ENCODE measurements around the gene DCT. TPM values are rescaled to one million over a fixed set of nuclear protein-coding genes. Genes with fewer than 3 reads are reported as not detected.

DCT gene
- total and polyA plus RNA-seq, 2 donors (not counting 3 experiments of a cell fraction or from before 2014, with no cell fraction given), result not detected

- TF ChIP-seq POLR2AphosphoS5 (IDR thresholded peaks at IDR 0.05; ENCODE audit: insufficient read depth, low read depth, low read length), result no peak
- TF ChIP-seq FOS (IDR thresholded peaks at IDR 0.05; ENCODE audit: borderline replicate concordance, insufficient read depth, low read length), result no peak
- no peak for TF ChIP-seq MYC (IDR thresholded peaks at IDR 0.05; ENCODE audit: low read depth, low read length)
- TF ChIP-seq, protein P1, sequence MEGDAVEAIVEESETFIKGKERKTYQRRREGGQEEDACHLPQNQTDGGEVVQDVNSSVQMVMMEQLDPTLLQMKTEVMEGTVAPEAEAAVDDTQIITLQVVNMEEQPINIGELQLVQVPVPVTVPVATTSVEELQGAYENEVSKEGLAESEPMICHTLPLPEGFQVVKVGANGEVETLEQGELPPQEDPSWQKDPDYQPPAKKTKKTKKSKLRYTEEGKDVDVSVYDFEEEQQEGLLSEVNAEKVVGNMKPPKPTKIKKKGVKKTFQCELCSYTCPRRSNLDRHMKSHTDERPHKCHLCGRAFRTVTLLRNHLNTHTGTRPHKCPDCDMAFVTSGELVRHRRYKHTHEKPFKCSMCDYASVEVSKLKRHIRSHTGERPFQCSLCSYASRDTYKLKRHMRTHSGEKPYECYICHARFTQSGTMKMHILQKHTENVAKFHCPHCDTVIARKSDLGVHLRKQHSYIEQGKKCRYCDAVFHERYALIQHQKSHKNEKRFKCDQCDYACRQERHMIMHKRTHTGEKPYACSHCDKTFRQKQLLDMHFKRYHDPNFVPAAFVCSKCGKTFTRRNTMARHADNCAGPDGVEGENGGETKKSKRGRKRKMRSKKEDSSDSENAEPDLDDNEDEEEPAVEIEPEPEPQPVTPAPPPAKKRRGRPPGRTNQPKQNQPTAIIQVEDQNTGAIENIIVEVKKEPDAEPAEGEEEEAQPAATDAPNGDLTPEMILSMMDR (IDR thresholded peaks at IDR 0.05; ENCODE audit: extremely low read depth in 1 of 2, insufficient read depth in 1 of 2, low read depth in 1 of 2, low read length in 2 of 2), result no peak
- no peak for TF ChIP-seq GATA2 (IDR thresholded peaks at IDR 0.05; ENCODE audit: insufficient read depth, insufficient read length, low read depth, low read length)
- no peak for TF ChIP-seq JUN (IDR thresholded peaks at IDR 0.05; ENCODE audit: borderline replicate concordance, insufficient read depth, insufficient read length, low read depth)
- TF ChIP-seq POLR2A (IDR thresholded peaks at IDR 0.05; ENCODE audit: low read depth, low read length), result no peak
- ChIA-PET POLR2A (no interaction called here), CTCF (interaction anchor here (1.2 kb wide), 1 partner anchor 148 kb away, joined by 3 read pairs; no protein-coding TSS in a partner anchor)
- H3K4me3 ChIP-seq (replicated peaks in 1 of 3; ENCODE audit: insufficient read depth in 1 of 3, low read depth in 1 of 3, low read length in 3 of 3), result no peak overlapping the region
- H2AFZ ChIP-seq (ENCODE audit: low read depth, low read length), result no peak overlapping the region
- DNase-seq (ENCODE audit: low read depth, low spot score), result no peak
- dilution Hi-C loops (cut with MboI; ENCODE audit: extremely low pct_ligation_motif_present, low sequenced_read_pairs) (no loop called here), intact Hi-C loops (cut with micrococcal nuclease) (no loop called here)
- no peaks in the 10 kb centered on the region for H4K20me1 ChIP-seq (replicated peaks; ENCODE audit: control insufficient read depth, extremely low read depth, insufficient read depth, low read length)
- H3K27me3 ChIP-seq (ENCODE audit: control insufficient read depth in 2 of 2, insufficient read depth in 2 of 2, low read length in 2 of 2), result peaks cover 0 to 4% of the 10 kb centered on the region in 2 experiments
- H3K27ac ChIP-seq (ENCODE audit: insufficient read depth, low read depth, low read length), result no peak overlapping the region
- H3K4me2 ChIP-seq (ENCODE audit: insufficient read depth, low read length), result no peak overlapping the region
- no peaks in the 10 kb centered on the region for H3K9me3 ChIP-seq (replicated peaks; ENCODE audit: control insufficient read depth, insufficient read depth, low read length)
- no peak for FAIRE-seq
- no peak overlapping the region for H3K9ac ChIP-seq (replicated peaks; ENCODE audit: extremely low read depth, insufficient read depth, low read length)
- BruUV-seq (replicated peaks), result no TSS peak
- H3K36me3 ChIP-seq (ENCODE audit: control insufficient read depth in 2 of 2, extremely low read depth in 1 of 2, insufficient read depth in 2 of 2, low read length in 2 of 2), result no peaks in the 10 kb centered on the region
- no peaks in the 10 kb centered on the region for H3K4me1 ChIP-seq (ENCODE audit: control insufficient read depth, extremely low read depth, insufficient read depth, low read length)
- H3K79me2 ChIP-seq (ENCODE audit: control insufficient read depth, insufficient read depth, low read length), result no peaks in the 10 kb centered on the region
- peaks cover 2% of the 10 kb centered on the region for H3K9me1 ChIP-seq (replicated peaks; ENCODE audit: control insufficient read depth, extremely low read depth, insufficient read depth, low read length)
Observed at GRCh38 chr13:94470126-94470525, 9.4 kb downstream of the DCT start.

All from endothelial cell of umbilical vein (primary cell).